LNCAP (cell line): Measurements from ENCODE around the gene RAB26.
"Not testable (repeated sequence)": the region's sequence is repeated elsewhere in the genome, so short reads cannot be mapped to it uniquely, and the experiment has no call there.

Experiments
- TF ChIP-seq, protein P1 (sequence below): fragments of 450-650 bp; IDR thresholded peaks from 2 replicates; pipeline ENCODE4 v1.5.1; 2017; ENCODE audit warnings: mild to moderate bottlenecking

RAB26 gene

GRCh38 chr16:2147981-2148671, at the start of gene RAB26:
TSS of gene RAB26 (plus strand) at chr16:2148625. CDS start at chr16:2148784, 159 bp downstream.
- TF ChIP-seq, protein P1, sequence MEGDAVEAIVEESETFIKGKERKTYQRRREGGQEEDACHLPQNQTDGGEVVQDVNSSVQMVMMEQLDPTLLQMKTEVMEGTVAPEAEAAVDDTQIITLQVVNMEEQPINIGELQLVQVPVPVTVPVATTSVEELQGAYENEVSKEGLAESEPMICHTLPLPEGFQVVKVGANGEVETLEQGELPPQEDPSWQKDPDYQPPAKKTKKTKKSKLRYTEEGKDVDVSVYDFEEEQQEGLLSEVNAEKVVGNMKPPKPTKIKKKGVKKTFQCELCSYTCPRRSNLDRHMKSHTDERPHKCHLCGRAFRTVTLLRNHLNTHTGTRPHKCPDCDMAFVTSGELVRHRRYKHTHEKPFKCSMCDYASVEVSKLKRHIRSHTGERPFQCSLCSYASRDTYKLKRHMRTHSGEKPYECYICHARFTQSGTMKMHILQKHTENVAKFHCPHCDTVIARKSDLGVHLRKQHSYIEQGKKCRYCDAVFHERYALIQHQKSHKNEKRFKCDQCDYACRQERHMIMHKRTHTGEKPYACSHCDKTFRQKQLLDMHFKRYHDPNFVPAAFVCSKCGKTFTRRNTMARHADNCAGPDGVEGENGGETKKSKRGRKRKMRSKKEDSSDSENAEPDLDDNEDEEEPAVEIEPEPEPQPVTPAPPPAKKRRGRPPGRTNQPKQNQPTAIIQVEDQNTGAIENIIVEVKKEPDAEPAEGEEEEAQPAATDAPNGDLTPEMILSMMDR = no peak

- TF ChIP-seq, protein P1 = no peak
Observed at GRCh38 chr16:2102471-2102870, 46.0 kb upstream of the RAB26 start.

DNA sequence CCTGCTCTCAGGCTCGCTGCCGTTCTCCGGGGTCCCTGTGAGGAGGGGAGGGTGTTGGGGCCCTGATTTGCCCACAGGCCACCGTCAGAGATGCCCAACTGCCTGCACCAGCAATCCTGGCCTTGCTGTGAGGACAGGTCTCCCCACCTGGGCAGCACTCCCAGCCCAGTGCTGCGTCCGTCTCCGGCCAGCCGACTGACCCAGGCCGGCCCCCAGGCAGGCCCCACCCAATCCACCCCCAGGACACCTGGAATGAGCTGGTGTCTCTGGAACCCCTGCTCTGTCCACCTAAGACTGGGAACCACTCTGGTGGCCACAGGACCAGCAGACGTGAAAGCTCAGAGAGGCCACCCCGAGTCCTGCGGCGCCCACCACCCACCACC, 32.8 kb upstream of the RAB26 start:
- TF ChIP-seq, protein P1 = no peak

DNA sequence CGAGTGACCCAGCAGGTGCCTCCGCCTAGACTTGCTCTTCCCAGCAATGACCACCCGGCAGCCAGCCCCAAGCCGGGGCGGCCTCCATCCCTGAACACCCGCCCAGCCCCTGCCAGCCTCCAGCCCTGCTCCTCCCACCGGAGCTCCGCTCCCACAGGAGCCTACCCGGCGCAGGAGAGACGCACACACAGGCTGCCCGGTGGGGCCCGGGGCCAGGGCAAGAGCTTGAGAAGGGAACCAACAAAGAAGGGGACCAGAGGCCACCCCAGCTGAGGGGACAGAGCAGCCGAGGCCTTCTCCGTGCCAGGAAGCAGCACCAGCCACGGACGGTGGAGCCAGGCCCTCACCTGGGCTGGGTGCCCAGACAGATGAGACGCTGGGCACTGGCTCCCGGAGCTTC, 26.6 kb upstream of the RAB26 start:
- TF ChIP-seq, protein P1 = no peak

DNA sequence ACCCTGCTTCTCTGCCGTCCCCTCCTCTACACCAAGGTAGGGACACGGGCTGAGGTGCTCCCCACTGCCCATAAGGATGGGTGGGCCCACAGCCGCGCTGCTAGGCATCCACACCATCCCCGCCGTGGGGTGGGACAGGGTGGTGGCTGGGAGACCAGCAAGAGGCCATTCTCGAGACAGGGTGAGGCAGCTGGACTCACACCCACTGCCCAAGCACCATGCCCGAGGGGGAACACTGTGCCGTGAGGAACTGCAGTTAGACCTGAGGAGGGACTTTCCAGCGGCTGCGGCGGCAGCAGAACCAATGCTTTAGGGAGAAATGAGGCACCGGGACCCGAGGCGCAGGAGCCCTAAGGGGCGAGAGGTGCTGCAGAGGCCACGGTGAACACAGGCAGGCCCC, 26.0 kb upstream of the RAB26 start:
- TF ChIP-seq, protein P1 = no peak

- TF ChIP-seq, protein P1 = not testable (repeated sequence)
Observed at GRCh38 chr16:2135770-2136490, 12.5 kb upstream of the RAB26 start, which contains the start of gene PKD1. TSS of gene PKD1 (minus strand) at chr16:2135898. CDS start at chr16:2135689, 209 bp downstream.

GRCh38 chr16:2142942-2143877, 5.2 kb upstream of the RAB26 start:
- TF ChIP-seq, protein P1 = no peak
